Common myeloid progenitor, CD34-positive (primary cell): Measurements from ENCODE around the gene RIN3.

Source experiments
- CTCF ChIA-PET: fragments of 350-600 bp; sonication (Branson Sonifier 250); formaldehyde crosslinking; loops from one replicate; lab custom pipeline; 2021; ENCODE audit warnings: antibody characterized with exemption; lab: Charles Lee
- POLR2A ChIA-PET: fragments of 350-600 bp; sonication (Branson Sonifier 250); formaldehyde crosslinking; loops from one replicate; lab custom pipeline; 2021; ENCODE audit warnings: antibody characterized with exemption; lab: Charles Lee
- DNase-seq, 3 donors: peaks; one replicate each; pipeline versions ENCODE4 v3.0.0 to v3.0.0-alpha.2; 2013
- H3K27ac ChIP-seq, 2 experiments: 1 replicate in 1 of 2; 2 replicates in 1 of 2; pipeline ENCODE4 v1.7.0; 2013; ENCODE audit warnings: inconsistent platforms in 2 of 2, low read length in 2 of 2, mild to moderate bottlenecking in 2 of 2, low read depth in 1 of 2, moderate library complexity in 1 of 2; ENCODE audit not compliant: severe bottlenecking in 2 of 2, insufficient read depth in 1 of 2, poor library complexity in 1 of 2
- H3K27me3 ChIP-seq, 5 experiments: replicated peaks in 2 of 5; 1 replicate in 3 of 5; 2 replicates in 2 of 5; pipeline versions ENCODE4 v1.6.1 to v1.7.0; 2013; ENCODE audit warnings: low read length in 4 of 5, mild to moderate bottlenecking in 2 of 5, moderate library complexity in 2 of 5, inconsistent platforms in 1 of 5; ENCODE audit not compliant: insufficient read depth in 5 of 5, control insufficient read depth in 4 of 5
- H3K36me3 ChIP-seq, 4 experiments: 1 replicate in 2 of 4; 2 replicates in 2 of 4; pipeline versions ENCODE4 v1.6.1 to v1.7.0; 2013; ENCODE audit warnings: low read length in 3 of 4, control low read depth in 1 of 4, mild to moderate bottlenecking in 1 of 4; ENCODE audit not compliant: control insufficient read depth in 4 of 4, insufficient read depth in 4 of 4
- H3K4me1 ChIP-seq, 4 experiments: 1 replicate in 3 of 4; 2 replicates in 1 of 4; pipeline versions ENCODE4 v1.6.1 to v1.7.1; 2013; ENCODE audit warnings: low read length in 3 of 4, mild to moderate bottlenecking in 3 of 4, control low read depth in 1 of 4, inconsistent platforms in 1 of 4, moderate library complexity in 1 of 4; ENCODE audit not compliant: control insufficient read depth in 4 of 4, insufficient read depth in 4 of 4; ENCODE audit errors: control extremely low read depth in 1 of 4
- H3K4me3 ChIP-seq, 7 experiments: 1 replicate in 4 of 7; 2 replicates in 3 of 7; pipeline versions ENCODE4 v1.5.1 to v1.7.0; 2013; ENCODE audit warnings: mild to moderate bottlenecking in 7 of 7, low read length in 6 of 7, moderate library complexity in 6 of 7, inconsistent platforms in 2 of 7, low read depth in 2 of 7, control low read depth in 1 of 7; ENCODE audit not compliant: insufficient read depth in 4 of 7, control insufficient read depth in 1 of 7; ENCODE audit errors: extremely low read depth in 1 of 7
- H3K9me3 ChIP-seq, 5 experiments: 1 replicate in 4 of 5; 2 replicates in 1 of 5; pipeline versions ENCODE4 v1.6.1 to v1.7.1; 2013; ENCODE audit warnings: low read length in 4 of 5, mild to moderate bottlenecking in 2 of 5, inconsistent platforms in 1 of 5, low read depth in 1 of 5, moderate library complexity in 1 of 5; ENCODE audit not compliant: control insufficient read depth in 4 of 5, insufficient read depth in 2 of 5; ENCODE audit errors: control extremely low read depth in 1 of 5
- WGBS: methylation state at CpG from one replicate; pipeline ENCODE4 v1.1.5; 2013; ENCODE audit not compliant: insufficient coverage; 5-methylcytosine and 5-hydroxymethylcytosine counted together

Gene RIN3

GRCh38 chr14:92555465-92556111 is 42.0 kb downstream of the RIN3 start:
- POLR2A ChIA-PET, result no interaction called here
- no peak overlapping the region for H3K27ac ChIP-seq

GRCh38 chr14:92556255-92556741 is 42.7 kb downstream of the RIN3 start:
- no peaks in the 10 kb centered on the region for H3K9me3 ChIP-seq
- ChIA-PET CTCF (interaction anchor here (0.8 to 1.0 kb wide), 2 partner anchors 13 to 32 kb away, joined by 3 read pairs; no protein-coding TSS in a partner anchor), POLR2A (no interaction called here)
- peaks cover 9 to 47% (median 40%) of the 10 kb centered on the region in 4 experiments for H3K4me1 ChIP-seq
- no peak for DNase-seq
- H3K36me3 ChIP-seq, result peaks cover 3 to 47% (median 17%) of the 10 kb centered on the region in 4 experiments
- no peak overlapping the region for H3K27ac ChIP-seq
- H3K4me3 ChIP-seq, result no peak overlapping the region
- H3K27me3 ChIP-seq, result no peaks in the 10 kb centered on the region
- WGBS, result 94% methylated on average over 2 of the region's 4 CpGs

More at GRCh38 chr14:92555465-92556111, 42.0 kb downstream of the RIN3 start:
- Histone ChIP-seq H3K27me3 (no peaks in the 10 kb centered on the region), H3K9me3 (no peaks in the 10 kb centered on the region), H3K36me3 (peaks cover 3 to 47% (median 17%) of the 10 kb centered on the region in 4 experiments), H3K4me1 (peaks cover 15 to 54% (median 45%) of the 10 kb centered on the region in 4 experiments), H3K4me3 (no peak overlapping the region)
- 17% methylated on average over 12 of the region's 13 CpGs for WGBS
- DNase-seq, result peak in 1 of 3 donors; percentile 41
- CTCF ChIA-PET, result interaction anchor here (0.7 to 2.1 kb wide), 5 partner anchors 11 to 32 kb away, joined by 3 to 7 read pairs (median 3); no protein-coding TSS in a partner anchor

- CTCF ChIA-PET, result interaction anchor here (0.7 to 0.8 kb wide), 2 partner anchors 12 to 32 kb away, joined by 3 read pairs; no protein-coding TSS in a partner anchor
- 95% methylated on average over 16 of the region's 16 CpGs for WGBS
- H3K27me3 ChIP-seq, result no peaks in the 10 kb centered on the region
- POLR2A ChIA-PET, result no interaction called here
- peaks cover 3 to 40% (median 34%) of the 10 kb centered on the region in 4 experiments for H3K4me1 ChIP-seq
- H3K36me3 ChIP-seq, result peaks cover 3 to 47% (median 17%) of the 10 kb centered on the region in 4 experiments
- DNase-seq, result no peak
- H3K4me3 ChIP-seq, result no peak overlapping the region
- H3K9me3 ChIP-seq, result no peaks in the 10 kb centered on the region
- no peak overlapping the region for H3K27ac ChIP-seq
Observed at GRCh38 chr14:92556863-92557543, 43.4 kb downstream of the RIN3 start.

GRCh38 chr14:92557544-92557912 is 43.9 kb downstream of the RIN3 start:
- ChIA-PET CTCF (interaction anchor here (0.7 kb wide), 1 partner anchor 33 kb away, joined by 3 read pairs; no protein-coding TSS in a partner anchor), POLR2A (no interaction called here)
- WGBS, result 98% methylated on average over 3 of the region's 4 CpGs
- Histone ChIP-seq H3K4me3 (no peak overlapping the region), H3K4me1 (peaks cover 3 to 36% (median 29%) of the 10 kb centered on the region in 4 experiments), H3K27me3 (no peaks in the 10 kb centered on the region), H3K27ac (no peak overlapping the region), H3K36me3 (peaks cover 3 to 47% (median 17%) of the 10 kb centered on the region in 4 experiments), H3K9me3 (no peaks in the 10 kb centered on the region)
- DNase-seq, result no peak

- 100% methylated on average over 1 of the region's 1 CpG for WGBS
- Histone ChIP-seq H3K9me3 (no peaks in the 10 kb centered on the region), H3K27me3 (no peaks in the 10 kb centered on the region), H3K36me3 (peaks cover 3 to 47% (median 17%) of the 10 kb centered on the region in 4 experiments), H3K4me1 (peaks cover 3 to 36% (median 24%) of the 10 kb centered on the region in 4 experiments), H3K4me3 (no peak overlapping the region), H3K27ac (no peak overlapping the region)
- POLR2A ChIA-PET, result interaction anchor here (0.6 kb wide), 1 partner anchor 437 kb away, joined by 7 read pairs; the partner anchor contains the start of gene NDUFB1
- CTCF ChIA-PET, result no interaction called here
- peak in 1 of 3 donors; percentile 46 for DNase-seq
Observed at GRCh38 chr14:92558319-92558718, 44.7 kb downstream of the RIN3 start.

- H3K4me1 ChIP-seq, result peaks cover 3 to 37% (median 26%) of the 10 kb centered on the region in 4 experiments
- no peaks in the 10 kb centered on the region for H3K9me3 ChIP-seq
- ChIA-PET POLR2A (no interaction called here), CTCF (interaction anchor here (0.7 kb wide), 1 partner anchor 17 kb away, joined by 3 read pairs; no protein-coding TSS in a partner anchor)
- H3K27ac ChIP-seq, result no peak overlapping the region
- 100% methylated on average over 3 of the region's 4 CpGs for WGBS
- H3K27me3 ChIP-seq, result no peaks in the 10 kb centered on the region
- no peak for DNase-seq
- peaks cover 3 to 43% (median 17%) of the 10 kb centered on the region in 4 experiments for H3K36me3 ChIP-seq
- H3K4me3 ChIP-seq, result no peak overlapping the region
Observed at GRCh38 chr14:92559486-92559885, 45.9 kb downstream of the RIN3 start.
